ENCODE measurements around the gene KCTD13.
"Not testable (repeated sequence)": the region's sequence is repeated elsewhere in the genome, so short reads cannot be mapped to it uniquely, and the experiment has no call there.

Gene KCTD13

DNA sequence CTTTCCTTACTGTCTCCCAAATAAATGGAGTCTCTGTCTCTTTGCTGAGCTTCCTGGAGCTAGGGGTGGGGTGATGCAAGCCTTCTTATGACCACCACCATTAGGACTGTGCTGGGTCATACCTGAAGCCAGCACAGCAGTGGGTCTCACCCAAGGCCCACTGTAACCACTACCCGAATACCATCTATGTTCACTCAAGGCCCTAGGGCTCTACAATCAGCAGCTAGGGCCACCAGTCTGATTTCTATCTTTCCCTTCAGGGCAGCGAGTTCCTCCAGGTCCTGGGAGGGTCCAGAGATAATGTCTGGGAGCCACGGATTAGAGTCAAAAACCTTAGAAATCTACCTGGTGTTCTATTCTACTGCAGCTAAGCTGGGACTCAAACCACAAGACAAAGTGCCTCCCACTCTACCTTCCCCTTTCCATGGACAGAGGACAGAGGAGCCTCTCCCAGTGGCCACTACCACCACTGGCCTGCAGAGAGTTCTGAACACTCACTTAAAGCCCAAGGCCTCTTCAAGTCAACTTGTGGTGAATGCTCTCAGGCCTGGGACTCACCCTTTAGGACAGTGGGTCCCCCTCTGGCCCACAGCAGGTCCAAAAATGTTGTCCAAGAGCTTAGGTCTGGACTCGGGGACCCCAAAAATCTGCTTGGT, 24.9 kb upstream of the KCTD13 start:
- FAIRE-seq, result no peak
- no peak for DNase-seq (ENCODE audit: extremely low spot score, insufficient read length, low read depth)

DNA sequence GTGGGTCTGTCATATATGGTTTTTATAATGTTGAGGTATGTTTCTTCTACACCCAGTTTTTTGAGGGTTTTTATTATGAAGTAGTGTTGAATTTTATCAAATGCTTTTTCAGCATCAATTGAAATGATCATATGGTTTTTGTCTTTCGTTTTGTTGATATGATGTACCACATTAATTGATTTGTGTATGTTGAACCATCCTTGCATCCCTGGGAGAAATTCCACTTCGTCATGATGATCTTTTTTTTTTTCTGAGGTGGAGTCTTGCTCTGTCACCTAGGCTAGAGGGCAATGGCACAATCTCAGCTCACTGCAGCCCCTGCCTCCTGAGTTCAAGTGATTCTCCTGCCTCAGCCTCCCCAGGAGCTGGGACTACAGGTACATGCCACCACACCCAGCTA, 21.9 kb upstream of the KCTD13 start:
- no peak for DNase-seq (ENCODE audit: extremely low spot score, insufficient read length, low read depth)
- no peak for FAIRE-seq

GRCh38 chr16:29943846-29944799, 18.1 kb upstream of the KCTD13 start:
- DNase-seq (ENCODE audit: extremely low spot score, insufficient read length, low read depth), result no peak
- no peak for FAIRE-seq

DNA sequence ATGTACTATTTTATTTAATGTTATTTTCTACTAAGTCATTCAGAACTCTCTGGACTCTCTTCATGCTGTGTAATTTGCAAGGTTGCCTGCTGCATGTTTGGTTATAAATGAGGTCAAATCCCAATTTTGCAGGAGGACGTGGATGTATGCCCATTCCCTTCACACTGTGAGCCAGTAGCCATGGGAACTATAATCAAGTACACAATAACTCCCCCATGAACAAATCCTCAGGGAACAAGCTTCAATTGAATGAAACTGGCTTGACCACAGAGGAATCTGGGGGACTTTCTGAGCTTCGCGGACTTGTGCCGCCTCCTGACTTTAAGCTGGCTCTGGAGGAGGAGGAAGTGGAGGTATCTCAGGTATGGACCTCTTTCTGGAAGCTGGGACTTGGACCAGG, 14.6 kb upstream of the KCTD13 start:
- FAIRE-seq (no peak), DNase-seq (ENCODE audit: extremely low spot score, insufficient read length, low read depth) (no peak)

DNA sequence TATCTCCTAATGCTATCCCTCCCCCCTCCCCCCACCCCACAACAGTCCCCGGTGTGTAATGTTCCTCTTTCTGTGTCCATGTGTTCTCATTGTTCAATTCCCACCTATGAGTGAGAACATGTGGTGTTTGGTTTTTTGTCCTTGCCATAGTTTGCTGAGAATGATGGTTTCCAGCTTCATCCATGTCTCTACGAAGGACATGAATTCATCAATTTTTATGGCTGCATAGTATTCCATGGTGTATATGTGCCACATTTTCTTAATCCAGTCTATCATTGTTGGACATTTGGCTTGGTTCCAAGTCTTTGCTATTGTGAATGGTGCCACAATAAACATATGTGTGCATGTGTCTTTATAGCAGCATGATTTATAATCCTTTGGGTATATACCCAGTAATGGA, 5.7 kb upstream of the KCTD13 start:
- DNase-seq (ENCODE audit: extremely low spot score, insufficient read length, low read depth); FAIRE-seq: not testable (repeated sequence)

GRCh38 chr16:29927070-29927905, 1.3 kb upstream of the KCTD13 start:
- DNase-seq (ENCODE audit: extremely low spot score, insufficient read length, low read depth) (no peak), FAIRE-seq (no peak)

- FAIRE-seq, result no peak
Observed at GRCh38 chr16:29926711-29927052, 656 bp upstream of the KCTD13 start.

DNA sequence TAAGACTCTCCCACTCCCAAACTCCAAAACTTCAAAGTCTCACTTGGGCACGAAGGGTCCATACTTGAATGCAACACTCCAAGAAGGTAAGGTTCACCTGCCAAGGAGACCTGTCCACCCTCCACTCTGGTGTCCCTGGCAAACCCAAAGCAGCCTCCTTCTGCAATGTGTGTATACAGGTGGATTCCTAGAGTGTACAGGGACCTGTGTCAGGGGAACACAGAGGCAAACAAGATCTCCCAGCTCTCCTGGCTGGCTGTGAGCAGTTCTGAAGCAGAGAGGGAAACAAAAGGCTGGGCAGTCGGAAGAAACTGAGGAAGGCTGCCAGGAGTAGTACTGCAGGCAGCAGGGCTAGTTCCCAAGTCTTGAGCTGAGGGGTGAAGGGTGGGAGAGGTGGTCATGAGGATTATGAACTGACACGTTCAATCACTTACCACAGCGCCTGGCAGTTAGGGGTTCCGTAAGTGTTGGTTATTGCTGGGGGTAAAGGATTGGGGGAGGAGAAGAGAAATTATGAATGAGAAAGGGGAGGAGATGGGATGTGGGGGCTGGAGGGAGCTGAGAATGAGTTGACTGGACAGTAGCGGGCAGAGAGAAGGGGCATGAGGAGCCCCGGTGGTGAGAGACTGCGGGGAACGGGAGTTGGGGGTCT, 795 bp downstream of the KCTD13 start:
- FAIRE-seq (no peak), DNase-seq (ENCODE audit: extremely low spot score, insufficient read length, low read depth) (no peak)

More at GRCh38 chr16:29926711-29927052, 656 bp upstream of the KCTD13 start:
- DNase-seq (ENCODE audit: extremely low spot score, insufficient read length, low read depth), result no peak

DNA sequence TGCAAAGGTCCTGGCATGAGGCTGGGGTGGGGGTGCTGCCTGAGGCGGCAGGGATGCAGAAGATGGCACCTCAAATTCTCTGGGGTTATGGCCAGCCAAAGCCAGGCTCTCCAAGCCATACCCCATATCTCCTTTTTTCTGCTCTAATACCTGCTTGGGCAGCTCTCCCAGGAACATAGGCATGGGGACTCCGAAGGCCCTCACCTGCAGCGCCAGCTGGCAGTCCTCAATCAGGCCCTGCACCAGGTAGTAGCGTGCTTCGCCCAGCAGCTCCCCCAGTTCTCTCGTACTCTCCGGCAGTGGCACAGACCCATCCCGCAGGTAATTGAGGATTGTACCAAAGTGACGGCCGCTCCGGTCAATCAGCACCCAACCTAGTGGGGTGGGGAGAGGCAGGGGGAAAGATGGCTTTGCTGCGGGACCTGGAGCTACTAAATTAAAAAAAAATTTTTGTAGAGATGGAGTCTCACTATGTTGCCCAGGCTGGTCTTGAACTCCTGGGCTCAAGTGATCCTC, 3.0 kb downstream of the KCTD13 start:
- DNase-seq (ENCODE audit: extremely low spot score, insufficient read length, low read depth), result no peak
- FAIRE-seq, result no peak

DNA sequence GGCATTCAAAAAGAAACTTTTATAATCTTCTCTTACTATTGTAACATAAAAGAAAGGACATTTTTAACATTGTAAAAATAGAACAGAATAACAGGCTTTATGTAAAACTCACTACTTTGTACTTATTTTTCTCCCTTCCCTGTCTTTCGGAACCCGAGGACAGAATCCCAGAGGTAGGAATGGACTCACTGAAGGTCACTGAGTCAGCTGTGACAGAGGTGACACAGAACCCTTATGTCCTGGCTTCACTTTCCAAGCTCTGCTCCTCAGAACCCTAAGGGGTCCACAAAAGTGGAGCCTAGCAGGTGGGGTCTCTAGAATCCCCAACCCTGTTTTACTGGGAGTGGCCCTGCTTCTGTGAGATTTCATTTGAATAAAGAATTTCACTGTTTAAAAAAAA, 3.7 kb downstream of the KCTD13 start:
- no peak for DNase-seq (ENCODE audit: extremely low spot score, insufficient read length, low read depth)
- no peak for FAIRE-seq

GRCh38 chr16:29921034-29921385, 5.0 kb downstream of the KCTD13 start:
- FAIRE-seq (no peak), DNase-seq (ENCODE audit: extremely low spot score, insufficient read length, low read depth) (no peak)

DNA sequence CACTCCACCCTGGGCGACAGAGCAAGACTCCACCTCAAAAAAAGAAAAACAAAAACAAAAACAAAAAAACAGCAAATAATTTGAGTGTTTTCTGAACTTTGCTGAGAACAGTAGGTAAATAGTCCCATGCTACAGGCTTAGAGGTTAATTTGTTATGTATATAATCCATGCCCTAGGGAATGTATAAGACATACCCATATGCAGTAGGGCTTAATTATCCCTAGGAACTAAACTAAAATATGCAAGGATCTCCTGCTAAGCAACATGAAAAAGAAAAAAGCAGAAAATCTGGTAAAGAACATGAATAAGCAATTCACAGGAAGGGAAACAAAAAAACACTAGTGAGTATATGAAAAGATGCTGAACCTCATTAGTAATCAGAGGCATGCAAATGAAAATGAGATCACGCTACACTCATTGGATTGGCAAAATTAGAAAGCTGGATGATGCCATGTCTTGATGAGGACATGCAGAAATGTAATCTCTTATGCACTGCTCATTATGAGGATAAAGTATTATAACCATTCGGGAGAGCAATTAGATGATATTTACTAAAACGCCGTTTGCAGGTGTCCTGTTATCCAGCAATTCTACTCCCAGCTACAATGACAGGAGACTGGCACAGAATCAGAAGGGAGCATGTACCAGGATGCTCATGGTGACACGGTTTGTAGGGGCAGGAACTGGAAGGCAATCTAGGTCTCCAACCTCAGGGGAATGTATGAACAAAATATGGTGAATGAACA, 5.6 kb downstream of the KCTD13 start:
- DNase-seq (ENCODE audit: extremely low spot score, insufficient read length, low read depth) (no peak), FAIRE-seq (no peak)

DNA sequence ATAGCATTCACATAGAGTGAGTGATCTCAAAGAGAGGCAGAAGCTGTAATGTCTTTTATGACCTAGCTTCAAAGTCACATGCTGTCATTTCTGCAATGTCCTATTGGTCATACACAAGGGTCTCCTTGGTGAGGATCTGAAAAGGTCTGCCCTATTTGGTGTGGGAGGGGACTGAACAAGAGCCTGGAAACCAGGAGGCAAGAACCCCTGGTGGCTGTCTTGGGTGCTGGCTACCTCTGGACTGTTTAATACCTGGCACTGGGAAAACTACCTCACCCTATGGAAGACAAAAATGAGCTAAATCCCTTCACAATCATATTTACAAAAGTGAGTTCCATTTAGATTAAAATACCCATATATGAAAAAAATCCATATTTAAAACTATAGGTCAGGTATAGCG, 9.0 kb downstream of the KCTD13 start:
- FAIRE-seq, result no peak
- no peak for DNase-seq (ENCODE audit: extremely low spot score, insufficient read length, low read depth)

- FAIRE-seq (no peak), DNase-seq (ENCODE audit: extremely low spot score, insufficient read length, low read depth) (no peak)
Observed at GRCh38 chr16:29915590-29916247, 10.3 kb downstream of the KCTD13 start.

- DNase-seq (ENCODE audit: extremely low spot score, insufficient read length, low read depth), result no peak
- FAIRE-seq, result no peak
Observed at GRCh38 chr16:29913514-29913913, 12.5 kb downstream of the KCTD13 start.

DNA sequence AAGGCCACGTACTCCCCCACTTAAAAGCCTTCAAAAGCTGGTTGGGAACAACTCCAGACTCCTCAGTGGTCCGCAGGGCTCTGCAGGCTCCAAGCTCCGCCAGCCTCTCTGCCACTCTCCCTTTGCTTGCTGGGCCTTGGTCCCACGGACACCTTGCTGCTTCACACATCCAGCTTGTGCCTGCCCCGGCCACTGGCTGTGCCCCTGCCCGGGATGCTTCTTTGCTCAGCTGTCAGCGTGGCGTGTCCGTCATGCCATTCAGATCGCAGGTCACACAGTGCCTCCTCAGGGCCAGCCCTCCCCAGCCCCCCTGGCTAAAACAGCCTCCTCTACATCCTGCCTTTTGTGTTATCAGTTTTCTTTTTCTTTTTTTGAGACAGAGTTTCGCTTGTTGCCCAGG, 13.9 kb downstream of the KCTD13 start:
- DNase-seq (ENCODE audit: extremely low spot score, insufficient read length, low read depth) (no peak), FAIRE-seq (no peak)

GRCh38 chr16:29911676-29912010, 14.4 kb downstream of the KCTD13 start:
- FAIRE-seq (no peak), DNase-seq (ENCODE audit: extremely low spot score, insufficient read length, low read depth) (no peak)

DNA sequence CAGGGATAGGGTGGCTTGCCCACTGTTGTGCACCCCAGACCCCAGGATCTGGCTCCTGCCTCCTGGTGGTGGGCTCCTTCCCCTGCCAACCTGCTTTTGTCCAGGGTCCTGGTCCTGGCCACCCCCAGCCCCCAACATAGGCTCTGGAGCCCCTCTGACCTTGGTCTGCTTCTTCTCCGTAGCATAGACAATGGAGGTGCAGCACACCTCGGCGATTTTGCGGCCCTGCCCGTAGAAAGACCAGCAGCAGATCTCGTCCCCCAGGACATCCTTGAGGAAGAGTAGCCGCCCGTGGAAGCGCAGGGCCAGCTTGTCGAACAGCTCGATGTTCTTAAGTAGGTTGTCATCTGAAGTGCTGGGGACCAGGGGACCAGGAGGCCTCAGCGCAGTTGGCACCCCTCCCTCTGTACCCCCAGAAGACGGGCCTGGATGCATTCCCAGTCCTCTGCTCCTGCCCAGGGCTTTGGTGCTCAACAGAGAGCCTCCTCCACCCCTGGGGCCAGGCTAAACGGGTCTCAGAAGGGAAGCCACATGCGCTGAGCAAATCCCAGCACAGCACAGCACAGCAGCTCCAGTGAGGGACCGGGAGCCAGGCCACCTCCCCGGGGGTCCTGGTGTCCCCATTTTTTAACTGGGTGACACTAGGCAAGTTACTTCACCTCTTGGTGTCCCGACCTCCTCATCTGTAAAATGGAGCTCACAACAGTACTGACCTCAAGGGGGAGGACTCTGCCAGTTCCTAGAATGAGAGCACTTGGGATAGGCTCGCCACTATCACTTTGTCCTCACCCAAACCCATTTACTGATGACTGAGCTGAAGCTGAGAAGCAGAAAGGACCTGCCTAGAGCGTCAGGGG, 15.0 kb downstream of the KCTD13 start:
- FAIRE-seq (no peak), DNase-seq (ENCODE audit: extremely low spot score, insufficient read length, low read depth) (no peak)

Data from GM18507 (cell line).